GM12878 (cell line): ENCODE results near the gene PLEKHA7. TPM values are rescaled to one million over a fixed set of nuclear protein-coding genes. Genes with fewer than 3 reads are reported as not detected.

ENCODE experiments used
- ATAC-seq: fragments of 200-7000 bp; cut with Tn5 transposase; 3 replicates; pipeline ENCODE4 v1.9.1; 2020; ENCODE audit warnings: mild to moderate bottlenecking, moderate library complexity
- BruUV-seq: library from RNA; stranded (reverse); fragments of 400-500 nt; replicated peaks from 2 replicates; lab custom pipeline; 2021; lab: Mats Ljungman, UMichigan
- CTCF ChIA-PET: fragments of 300-600 bp; sonication (Branson Sonifier 250); formaldehyde crosslinking; extraction: SDS; loops from one replicate; lab custom pipeline; 2021; ENCODE audit warnings: inconsistent platforms; lab: Yijun Ruan, JAX
- POLR2A ChIA-PET: fragments of 350-600 bp; formaldehyde crosslinking; extraction: SDS; loops from one replicate; lab custom pipeline; 2021; ENCODE audit warnings: inconsistent platforms; lab: Charles Lee
- RAD21 ChIA-PET: fragments of 300-600 bp; sonication (Branson Sonifier 250); formaldehyde crosslinking; loops from one replicate; lab custom pipeline; 2023; ENCODE audit warnings: antibody characterized with exemption; ENCODE audit not compliant: unreplicated experiment; lab: Charles Lee
- SMC1A ChIA-PET: fragments of 300-600 bp; sonication (Branson Sonifier 250); formaldehyde crosslinking; loops from one replicate; lab custom pipeline; 2023; ENCODE audit not compliant: unreplicated experiment, uncharacterized antibody; lab: Charles Lee
- DNase-seq: peaks from one replicate; pipeline ENCODE4 v3.0.0-alpha.2; 2011; ENCODE audit warnings: low read depth, low spot score
- FAIRE-seq: peaks from 3 replicates; lab custom pipeline; 2011; peaks lifted over from hg19 to GRCh38; lab: Jason Lieb, UNC
- H2AFZ ChIP-seq: 2 replicates; pipeline ENCODE4 v1.6.0; 2011; ENCODE audit warnings: low read depth, low read length, control low read depth; ENCODE audit not compliant: control insufficient read depth
- H3K27ac ChIP-seq: 2 replicates; pipeline ENCODE4 v1.5.1; 2011; ENCODE audit warnings: control low read depth; ENCODE audit not compliant: control insufficient read depth, insufficient read depth
- H3K27me3 ChIP-seq, 2 experiments: replicated peaks in 1 of 2; 2 replicates each; pipeline versions ENCODE4 v1.6.0 to v1.6.1; 2011; ENCODE audit warnings: low read length in 1 of 2; ENCODE audit not compliant: control insufficient read depth in 2 of 2, insufficient read depth in 2 of 2
- H3K36me3 ChIP-seq, 2 experiments: 2 replicates each; pipeline ENCODE4 v1.5.1; 2011; ENCODE audit warnings: low read length in 1 of 2; ENCODE audit not compliant: control insufficient read depth in 2 of 2, insufficient read depth in 2 of 2
- H3K4me1 ChIP-seq: 2 replicates; pipeline ENCODE4 v1.6.1; 2011; ENCODE audit warnings: mild to moderate bottlenecking, low read length, moderate library complexity, mixed read lengths; ENCODE audit not compliant: control insufficient read depth, insufficient read depth
- H3K4me2 ChIP-seq: 2 replicates; pipeline ENCODE4 v1.6.0; 2011; ENCODE audit warnings: control low read depth; ENCODE audit not compliant: control insufficient read depth, insufficient read depth
- H3K4me3 ChIP-seq: fragments of 200-600 bp; sonication (generic); 2 replicates; pipeline ENCODE4 v1.5.1; 2016
- H3K79me2 ChIP-seq: 2 replicates; pipeline ENCODE4 v1.6.0; 2011; ENCODE audit warnings: low read length; ENCODE audit not compliant: control insufficient read depth, insufficient read depth
- H3K9ac ChIP-seq: 2 replicates; pipeline ENCODE4 v1.8.0; 2011; ENCODE audit warnings: low read length, control low read depth, mixed read lengths; ENCODE audit not compliant: control insufficient read depth, insufficient read depth
- H3K9me3 ChIP-seq: replicated peaks from 3 replicates; pipeline ENCODE4 v1.5.1; 2011; ENCODE audit warnings: mild to moderate bottlenecking, low read length; ENCODE audit not compliant: control insufficient read depth, insufficient read depth
- H4K20me1 ChIP-seq: 2 replicates; pipeline ENCODE4 v1.6.0; 2011; ENCODE audit not compliant: control insufficient read depth, insufficient read depth
- CBX3 ChIP-seq: fragments of 200-600 bp; sonication (generic); IDR thresholded peaks from 2 replicates; pipeline ENCODE4 v1.6.1; 2016; ENCODE audit warnings: low read depth, borderline replicate concordance
- EGR1 ChIP-seq, 2 experiments: IDR thresholded peaks; 1 replicate in 1 of 2; 2 replicates in 1 of 2; pipeline ENCODE4 v1.6.1; 2011 to 2012; ENCODE audit warnings: low read depth in 2 of 2, low read length in 2 of 2, borderline replicate concordance in 1 of 2, mild to moderate bottlenecking in 1 of 2, moderate library complexity in 1 of 2
- EP300 ChIP-seq, 2 experiments: fragments of 150-350 bp in 1 of 2; IDR thresholded peaks; 2 replicates each; pipeline ENCODE4 v1.6.1; 2011 to 2012; ENCODE audit warnings: low read depth in 2 of 2, low read length in 2 of 2, borderline replicate concordance in 1 of 2, improper control_type of control experiment in 1 of 2, inconsistent platforms in 1 of 2; ENCODE audit not compliant: control insufficient read depth in 1 of 2
- MEF2A ChIP-seq: IDR thresholded peaks from 2 replicates; pipeline ENCODE4 v1.6.1; 2011; ENCODE audit warnings: low read depth, mild to moderate bottlenecking, low read length, moderate library complexity; ENCODE audit not compliant: insufficient read depth
- NFYB ChIP-seq: IDR thresholded peaks from 2 replicates; pipeline ENCODE4 v1.6.1; 2011; ENCODE audit warnings: low read depth, mild to moderate bottlenecking, low read length, improper control_type of control experiment, moderate library complexity; ENCODE audit not compliant: insufficient read depth
- NKRF ChIP-seq: fragments of 450-650 bp; conservative IDR thresholded peaks from 2 replicates; pipeline ENCODE4 v1.6.1; 2017; ENCODE audit warnings: mild to moderate bottlenecking, moderate library complexity
- NRF1 ChIP-seq: conservative IDR thresholded peaks from 2 replicates; pipeline ENCODE4 v1.6.1; 2011; ENCODE audit warnings: mild to moderate bottlenecking, low read depth, low read length, improper control_type of control experiment
- PAX5 ChIP-seq: IDR thresholded peaks from 2 replicates; pipeline ENCODE4 v1.6.1; 2011; ENCODE audit warnings: low read depth, low read length, borderline replicate concordance
- POLR2AphosphoS5 ChIP-seq: IDR thresholded peaks from 2 replicates; pipeline ENCODE4 v1.6.1; 2011; ENCODE audit warnings: mild to moderate bottlenecking, low read length, inconsistent platforms
- RBBP5 ChIP-seq: fragments of 200-600 bp; sonication (generic); conservative IDR thresholded peaks from 2 replicates; pipeline ENCODE4 v1.6.1; 2016
- RELA ChIP-seq: fragments of 450-650 bp; IDR thresholded peaks from 2 replicates; pipeline ENCODE4 v1.8.0; 2014; ENCODE audit warnings: borderline replicate concordance; ENCODE audit not compliant: partially characterized antibody
- RUNX3 ChIP-seq: IDR thresholded peaks from 2 replicates; pipeline ENCODE4 v1.6.1; 2012; ENCODE audit warnings: low read length, inconsistent platforms
- SIN3A ChIP-seq: IDR thresholded peaks from 2 replicates; pipeline ENCODE4 v1.6.1; 2012; ENCODE audit warnings: low read depth, low read length, improper control_type of control experiment
- SMARCA5 ChIP-seq: fragments of 450-650 bp; IDR thresholded peaks from 2 replicates; pipeline ENCODE4 v1.6.1; 2017; ENCODE audit warnings: mild to moderate bottlenecking
- SREBF1 ChIP-seq: IDR thresholded peaks from 2 replicates; pipeline ENCODE4 v1.6.1; 2012; ENCODE audit warnings: mild to moderate bottlenecking, low read length
- SUPT20H ChIP-seq: IDR thresholded peaks from 2 replicates; pipeline ENCODE4 v1.6.1; 2011; ENCODE audit warnings: low read depth, mild to moderate bottlenecking, low read length, moderate library complexity, borderline replicate concordance; ENCODE audit not compliant: control insufficient read depth
- TCF12 ChIP-seq: IDR thresholded peaks from 2 replicates; pipeline ENCODE4 v1.6.1; 2011; ENCODE audit warnings: low read depth, mild to moderate bottlenecking, low read length
- ZBED1 ChIP-seq: IDR thresholded peaks from 2 replicates; pipeline ENCODE4 v1.6.1; 2016; ENCODE audit warnings: borderline replicate concordance
- in situ Hi-C: fragments of 300-500 bp; cut with MboI; formaldehyde crosslinking; loops from 9 replicates; pipeline ENCODE4 v1.14.3; 2018; ENCODE audit warnings: mixed read lengths
- intact Hi-C: fragments of 100-400 bp; cut with micrococcal nuclease; formaldehyde crosslinking; loops from one replicate; pipeline ENCODE4 v1.14.2; 2022; ENCODE audit not compliant: unreplicated experiment
- polyA plus RNA-seq, 11 experiments: library from polyadenylated mRNA; depleted of rRNA in 4 of 11; unstranded in 6 of 11; stranded (reverse) in 5 of 11; fragments of >200 nt; fragmentation: Nextera tagmentation in 4 of 11; fragmentation: Illumina TruSeq in 1 of 11; extraction: Ambion mirVana in 4 of 11; extraction: Trizol in 1 of 11; gene quantifications; 1 replicate in 1 of 11; 2 replicates in 10 of 11; pipeline versions ENCODE4 v1.2.1 to v1.2.3, GENCODE V29; 2011 to 2016; ENCODE audit warnings: inconsistent platforms in 2 of 11, missing spikeins in 2 of 11, low read depth in 1 of 11
- total RNA-seq, 4 experiments: library from RNA; depleted of rRNA in 3 of 4; stranded (reverse); fragments of >200 nt in 3 of 4; fragmentation: Illumina TruSeq in 1 of 4; extraction: Trizol in 1 of 4; gene quantifications; 2 replicates each; pipeline versions ENCODE4 v1.2.1 to v1.2.3, GENCODE V29; 2013 to 2021
- TF ChIP-seq, protein P1 (sequence below): fragments of 450-650 bp; formaldehyde crosslinking; IDR thresholded peaks from 2 replicates; pipeline ENCODE4 v1.4.0; 2020; ENCODE audit warnings: mild to moderate bottlenecking, moderate library complexity

The PLEKHA7 gene
- total and polyA plus RNA-seq, 10 of the 15 experiments (the other 5 are each of a cell fraction or from before 2014, with no cell fraction given): 0.45 to 5.3 (median 2.1) TPM

DNA sequence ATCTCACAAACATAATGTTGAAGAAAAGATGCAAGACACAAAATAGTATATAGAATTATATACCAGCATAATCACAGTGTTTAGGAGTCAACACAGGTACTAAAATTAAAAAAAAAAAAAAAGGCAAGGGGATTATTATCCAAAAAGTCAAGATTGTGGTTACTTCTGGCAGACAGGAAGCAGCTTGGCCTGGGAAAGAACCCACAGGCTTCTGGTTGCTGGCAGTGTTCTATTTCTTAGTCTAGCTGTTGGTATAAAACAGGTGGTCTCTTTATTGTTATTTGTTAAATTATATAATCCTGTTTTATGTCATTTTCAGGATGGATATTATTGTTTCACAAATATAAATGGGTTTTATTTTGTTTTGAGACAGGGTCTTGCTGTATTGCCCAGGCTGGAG lies 221.8 kb downstream of the PLEKHA7 start:
- Histone ChIP-seq H3K9ac (no peak overlapping the region), H3K27ac (no peak overlapping the region), H3K79me2 (no peaks in the 10 kb centered on the region), H3K4me1 (no peaks in the 10 kb centered on the region), H3K4me2 (no peak overlapping the region), H3K4me3 (no peak overlapping the region), H4K20me1 (no peaks in the 10 kb centered on the region), H2AFZ (no peak overlapping the region), H3K9me3 (no peaks in the 10 kb centered on the region), H3K27me3 (no peaks in the 10 kb centered on the region; a peak in 1 of 4 replicates), H3K36me3 (no peaks in the 10 kb centered on the region)
- ATAC-seq (no peak), FAIRE-seq (no peak), DNase-seq (no peak)
- TF ChIP-seq ZBED1 (no peak), NFYB (no peak), EP300 (IDR thresholded peaks at IDR 0.05; ENCODE audit: borderline replicate concordance in 1 of 2, control insufficient read depth in 1 of 2, low read depth in 2 of 2, low read length in 2 of 2) (no peak), RELA (no peak), RBBP5 (no peak), NRF1 (no peak), SUPT20H (no peak), TCF12 (no peak), SMARCA5 (no peak), PAX5 (no peak), NKRF (no peak), SREBF1 (no peak), MEF2A (no peak), RUNX3 (no peak), POLR2AphosphoS5 (no peak), EGR1 (IDR thresholded peaks at IDR 0.05; ENCODE audit: borderline replicate concordance in 1 of 2, low read depth in 2 of 2, low read length in 2 of 2) (no peak), SIN3A (no peak), CBX3 (no peak)
- TF ChIP-seq, protein P1, sequence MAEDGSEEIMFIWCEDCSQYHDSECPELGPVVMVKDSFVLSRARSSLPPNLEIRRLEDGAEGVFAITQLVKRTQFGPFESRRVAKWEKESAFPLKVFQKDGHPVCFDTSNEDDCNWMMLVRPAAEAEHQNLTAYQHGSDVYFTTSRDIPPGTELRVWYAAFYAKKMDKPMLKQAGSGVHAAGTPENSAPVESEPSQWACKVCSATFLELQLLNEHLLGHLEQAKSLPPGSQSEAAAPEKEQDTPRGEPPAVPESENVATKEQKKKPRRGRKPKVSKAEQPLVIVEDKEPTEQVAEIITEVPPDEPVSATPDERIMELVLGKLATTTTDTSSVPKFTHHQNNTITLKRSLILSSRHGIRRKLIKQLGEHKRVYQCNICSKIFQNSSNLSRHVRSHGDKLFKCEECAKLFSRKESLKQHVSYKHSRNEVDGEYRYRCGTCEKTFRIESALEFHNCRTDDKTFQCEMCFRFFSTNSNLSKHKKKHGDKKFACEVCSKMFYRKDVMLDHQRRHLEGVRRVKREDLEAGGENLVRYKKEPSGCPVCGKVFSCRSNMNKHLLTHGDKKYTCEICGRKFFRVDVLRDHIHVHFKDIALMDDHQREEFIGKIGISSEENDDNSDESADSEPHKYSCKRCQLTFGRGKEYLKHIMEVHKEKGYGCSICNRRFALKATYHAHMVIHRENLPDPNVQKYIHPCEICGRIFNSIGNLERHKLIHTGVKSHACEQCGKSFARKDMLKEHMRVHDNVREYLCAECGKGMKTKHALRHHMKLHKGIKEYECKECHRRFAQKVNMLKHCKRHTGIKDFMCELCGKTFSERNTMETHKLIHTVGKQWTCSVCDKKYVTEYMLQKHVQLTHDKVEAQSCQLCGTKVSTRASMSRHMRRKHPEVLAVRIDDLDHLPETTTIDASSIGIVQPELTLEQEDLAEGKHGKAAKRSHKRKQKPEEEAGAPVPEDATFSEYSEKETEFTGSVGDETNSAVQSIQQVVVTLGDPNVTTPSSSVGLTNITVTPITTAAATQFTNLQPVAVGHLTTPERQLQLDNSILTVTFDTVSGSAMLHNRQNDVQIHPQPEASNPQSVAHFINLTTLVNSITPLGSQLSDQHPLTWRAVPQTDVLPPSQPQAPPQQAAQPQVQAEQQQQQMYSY (CRISPR knock-in tag): no peak
- intact Hi-C loops (no loop called here), in situ Hi-C loops (no loop called here)
- ChIA-PET RAD21 (interaction anchor here (1.1 kb wide), 1 partner anchor 8 kb away, joined by 3 read pairs; no protein-coding TSS in a partner anchor), SMC1A (interaction anchor here (0.6 kb wide), 1 partner anchor 329 kb away, joined by 3 read pairs; no protein-coding TSS in a partner anchor), POLR2A (no interaction called here), CTCF (interaction anchor here (0.7 to 1.2 kb wide), 3 partner anchors 10 to 145 kb away, joined by 3 read pairs; no protein-coding TSS in a partner anchor)
- no TSS peak for BruUV-seq
